Neural cell (in vitro differentiated cells): ENCODE measurements around the gene AHI1. TPM values are rescaled to one million over a fixed set of nuclear protein-coding genes. Genes with fewer than 3 reads are reported as not detected.

Experiments used
- H2AFZ ChIP-seq: fragments of 200-600, 300-800 bp; sonication (generic), shearing (Covaris generic); 2 replicates; pipeline ENCODE4 v1.6.0; 2014; ENCODE audit warnings: low read depth, mild to moderate bottlenecking, antibody characterized with exemption, low read length, moderate library complexity
- H3F3A ChIP-seq: fragments of 200-600 bp; shearing (Covaris generic); 2 replicates; pipeline ENCODE4 v1.6.1; 2016; ENCODE audit warnings: mild to moderate bottlenecking, moderate library complexity, mixed read lengths, antibody characterized with exemption, low read length; ENCODE audit not compliant: insufficient read depth, poor library complexity, severe bottlenecking
- H3K27ac ChIP-seq: fragments of 200-600, 300-800 bp; sonication (generic), shearing (Covaris generic); 2 replicates; pipeline ENCODE4 v1.5.1; 2014; ENCODE audit warnings: mild to moderate bottlenecking, low read length, moderate library complexity
- H3K27me3 ChIP-seq: fragments of 300-800, 200-600 bp; sonication (generic), shearing (Covaris generic); 2 replicates; pipeline ENCODE4 v1.6.0; 2014; ENCODE audit warnings: mild to moderate bottlenecking, low read depth, low read length, moderate library complexity; ENCODE audit not compliant: insufficient read depth
- H3K36me3 ChIP-seq: fragments of 300-800, 200-600 bp; sonication (generic), shearing (Covaris generic); 2 replicates; pipeline ENCODE4 v1.5.1; 2014; ENCODE audit warnings: mild to moderate bottlenecking, antibody characterized with exemption, low read length, moderate library complexity; ENCODE audit not compliant: insufficient read depth
- H3K4me2 ChIP-seq: fragments of 300-800, 200-600 bp; sonication (generic), shearing (Covaris generic); 2 replicates; pipeline ENCODE4 v1.6.0; 2014; ENCODE audit warnings: mild to moderate bottlenecking, low read length
- H3K4me3 ChIP-seq: fragments of 300-800, 200-600 bp; sonication (generic), shearing (Covaris generic); 2 replicates; pipeline ENCODE4 v1.5.1; 2014; ENCODE audit warnings: mild to moderate bottlenecking, low read length, moderate library complexity
- H3K79me2 ChIP-seq: fragments of 200-600 bp; shearing (Covaris generic); replicated peaks from 2 replicates; pipeline ENCODE4 v1.6.0; 2014; ENCODE audit warnings: mild to moderate bottlenecking, low read length, moderate library complexity; ENCODE audit not compliant: insufficient read depth
- H3K9ac ChIP-seq: fragments of 300-800, 200-600 bp; sonication (generic), shearing (Covaris generic); 2 replicates; pipeline ENCODE4 v1.6.1; 2016; ENCODE audit warnings: mild to moderate bottlenecking, low read length, mixed read lengths
- H3K9me2 ChIP-seq: fragments of 200-600 bp; shearing (Covaris generic); 2 replicates; pipeline ENCODE4 v1.6.1; 2016; ENCODE audit warnings: mild to moderate bottlenecking, low read length, mixed read lengths; ENCODE audit not compliant: insufficient read depth
- H3K9me3 ChIP-seq: fragments of 200-600, 300-800 bp; sonication (generic), shearing (Covaris generic); 2 replicates; pipeline ENCODE4 v1.6.1; 2016; ENCODE audit warnings: mild to moderate bottlenecking, mixed run types, low read length, moderate library complexity, mixed read lengths
- H4K20me1 ChIP-seq: fragments of 200-600 bp; shearing (Covaris generic); 2 replicates; pipeline ENCODE4 v1.6.1; 2016; ENCODE audit warnings: mild to moderate bottlenecking, mixed run types; ENCODE audit not compliant: insufficient read depth
- EP300 ChIP-seq: fragments of 450-650 bp; conservative IDR thresholded peaks from 2 replicates; pipeline ENCODE4 v1.6.1; 2014; ENCODE audit warnings: antibody characterized with exemption, mild to moderate bottlenecking, moderate library complexity; ENCODE audit not compliant: poor library complexity, severe bottlenecking
- EZH2 ChIP-seq: fragments of 200-600, 300-800 bp; shearing (Covaris generic), sonication (generic); IDR thresholded peaks from 2 replicates; pipeline ENCODE4 v1.6.1; 2014; ENCODE audit warnings: antibody characterized with exemption, low read length, borderline replicate concordance, mild to moderate bottlenecking; ENCODE audit not compliant: insufficient read depth, poor library complexity, severe bottlenecking
- MXI1 ChIP-seq: fragments of 450-650 bp; conservative IDR thresholded peaks from 2 replicates; pipeline ENCODE4 v1.6.1; 2014; ENCODE audit warnings: antibody characterized with exemption, mild to moderate bottlenecking; ENCODE audit not compliant: poor library complexity, severe bottlenecking
- POLR2AphosphoS5 ChIP-seq: IDR thresholded peaks from 2 replicates; pipeline ENCODE4 v1.6.1; 2012
- RAD21 ChIP-seq: fragments of 450-650 bp; conservative IDR thresholded peaks from 2 replicates; pipeline ENCODE4 v1.6.1; 2014; ENCODE audit warnings: antibody characterized with exemption, mild to moderate bottlenecking, moderate library complexity
- REST ChIP-seq: IDR thresholded peaks from 2 replicates; pipeline ENCODE4 v1.6.1; 2012; ENCODE audit warnings: borderline replicate concordance
- SMC3 ChIP-seq: fragments of 450-650 bp; conservative IDR thresholded peaks from 2 replicates; pipeline ENCODE4 v1.6.1; 2014; ENCODE audit warnings: antibody characterized with exemption, mild to moderate bottlenecking, moderate library complexity; ENCODE audit not compliant: poor library complexity
- TAF1 ChIP-seq: IDR thresholded peaks from 2 replicates; pipeline ENCODE4 v1.6.1; 2012; ENCODE audit warnings: low read depth
- polyA plus RNA-seq: library from polyadenylated mRNA; depleted of rRNA; stranded (reverse); fragments of >200 nt; gene quantifications from 2 replicates; pipeline ENCODE4 v1.2.3, GENCODE V29; 2014
- TF ChIP-seq, protein P1 (sequence below): fragments of 450-650 bp; IDR thresholded peaks from 2 replicates; pipeline ENCODE4 v1.5.1; 2014; ENCODE audit warnings: antibody characterized with exemption, mild to moderate bottlenecking, moderate library complexity; ENCODE audit not compliant: poor library complexity, severe bottlenecking

The AHI1 gene
- polyA plus RNA-seq, 1 donor from 2014 or later: 58.2 TPM

- no peaks in the 10 kb centered on the region for H3K79me2 ChIP-seq
- H3F3A ChIP-seq: no peaks in the 10 kb centered on the region
- no peaks in the 10 kb centered on the region for H3K9me3 ChIP-seq
- no peaks in the 10 kb centered on the region for H3K36me3 ChIP-seq
- no peaks in the 10 kb centered on the region for H3K9me2 ChIP-seq
- H4K20me1 ChIP-seq: no peaks in the 10 kb centered on the region
- H2AFZ ChIP-seq: no peak overlapping the region
- H3K9ac ChIP-seq: no peak overlapping the region
- no peaks in the 10 kb centered on the region for H3K27me3 ChIP-seq
- no peak overlapping the region for H3K4me2 ChIP-seq
- no peak overlapping the region for H3K27ac ChIP-seq
- no peak overlapping the region for H3K4me3 ChIP-seq
- TF ChIP-seq EZH2: no peak
- no peak for TF ChIP-seq RAD21
- no peak for TF ChIP-seq TAF1
- no peak for TF ChIP-seq MXI1
- no peak for TF ChIP-seq POLR2AphosphoS5
- no peak for TF ChIP-seq REST
- TF ChIP-seq, protein P1, sequence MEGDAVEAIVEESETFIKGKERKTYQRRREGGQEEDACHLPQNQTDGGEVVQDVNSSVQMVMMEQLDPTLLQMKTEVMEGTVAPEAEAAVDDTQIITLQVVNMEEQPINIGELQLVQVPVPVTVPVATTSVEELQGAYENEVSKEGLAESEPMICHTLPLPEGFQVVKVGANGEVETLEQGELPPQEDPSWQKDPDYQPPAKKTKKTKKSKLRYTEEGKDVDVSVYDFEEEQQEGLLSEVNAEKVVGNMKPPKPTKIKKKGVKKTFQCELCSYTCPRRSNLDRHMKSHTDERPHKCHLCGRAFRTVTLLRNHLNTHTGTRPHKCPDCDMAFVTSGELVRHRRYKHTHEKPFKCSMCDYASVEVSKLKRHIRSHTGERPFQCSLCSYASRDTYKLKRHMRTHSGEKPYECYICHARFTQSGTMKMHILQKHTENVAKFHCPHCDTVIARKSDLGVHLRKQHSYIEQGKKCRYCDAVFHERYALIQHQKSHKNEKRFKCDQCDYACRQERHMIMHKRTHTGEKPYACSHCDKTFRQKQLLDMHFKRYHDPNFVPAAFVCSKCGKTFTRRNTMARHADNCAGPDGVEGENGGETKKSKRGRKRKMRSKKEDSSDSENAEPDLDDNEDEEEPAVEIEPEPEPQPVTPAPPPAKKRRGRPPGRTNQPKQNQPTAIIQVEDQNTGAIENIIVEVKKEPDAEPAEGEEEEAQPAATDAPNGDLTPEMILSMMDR: no peak
- no peak for TF ChIP-seq SMC3
- TF ChIP-seq EP300: no peak
Observed at GRCh38 chr6:135277422-135277821, 220.1 kb downstream of the AHI1 start.

DNA sequence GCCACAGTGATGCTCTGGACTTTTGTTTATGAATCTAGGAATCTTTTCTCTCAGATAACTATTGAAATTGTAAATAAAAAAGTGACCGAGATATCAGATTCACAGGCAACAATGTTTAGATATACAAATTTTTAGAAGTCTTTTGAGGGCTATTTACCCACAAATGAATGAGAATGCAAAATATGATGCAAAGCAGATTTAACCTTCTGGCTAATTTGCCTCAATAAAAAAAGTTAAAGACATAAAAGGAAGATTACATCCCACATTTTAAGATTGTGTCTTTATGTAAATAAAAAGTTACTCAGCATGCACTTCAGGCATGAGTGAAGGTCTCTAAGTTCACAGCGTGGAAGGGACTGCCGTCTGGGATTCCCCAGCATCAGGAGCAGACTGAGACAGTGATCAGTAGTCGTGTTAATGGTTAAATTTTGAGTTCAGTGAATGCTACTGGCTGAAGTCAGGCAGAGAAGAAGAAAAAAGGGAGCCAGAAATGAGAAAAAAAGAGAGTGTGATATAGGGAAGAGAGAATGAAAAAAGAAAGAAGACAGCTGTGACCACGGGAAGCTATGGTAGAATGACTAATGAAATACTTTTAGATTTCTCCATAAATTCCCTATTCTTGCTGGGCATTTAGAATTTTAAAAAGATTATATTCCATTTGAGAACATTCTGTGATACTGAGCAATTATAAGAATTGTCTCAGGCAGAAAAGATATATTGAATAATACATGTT lies 222.8 kb downstream of the AHI1 start:
- H3K27ac ChIP-seq: no peak overlapping the region
- H3K9me3 ChIP-seq: no peaks in the 10 kb centered on the region
- no peak overlapping the region for H3K4me3 ChIP-seq
- H3K36me3 ChIP-seq: no peaks in the 10 kb centered on the region
- H4K20me1 ChIP-seq: no peaks in the 10 kb centered on the region
- no peak overlapping the region for H3K9ac ChIP-seq
- TF ChIP-seq TAF1 (no peak), EP300 (no peak), SMC3 (no peak), RAD21 (no peak), EZH2 (no peak), MXI1 (no peak), POLR2AphosphoS5 (no peak), REST (no peak)
- TF ChIP-seq, protein P1: no peak
- H2AFZ ChIP-seq: no peak overlapping the region
- H3K79me2 ChIP-seq: no peaks in the 10 kb centered on the region
- no peaks in the 10 kb centered on the region for H3K27me3 ChIP-seq
- H3F3A ChIP-seq: no peaks in the 10 kb centered on the region
- no peak overlapping the region for H3K4me2 ChIP-seq
- no peaks in the 10 kb centered on the region for H3K9me2 ChIP-seq
